Breast epithelium (tissue), 3 donors: ENCODE measurements around the gene TMEM171.

Experiments used
- CTCF ChIP-seq, 3 donors: fragments of 450-650 bp; IDR thresholded peaks; one replicate each; pipeline ENCODE4 v1.5.1; 2016 to 2017; ENCODE audit warnings: antibody characterized with exemption in 3 of 3, mild to moderate bottlenecking in 3 of 3, moderate library complexity in 3 of 3
- POLR2A ChIP-seq: fragments of 450-650 bp; IDR thresholded peaks from one replicate; pipeline ENCODE4 v1.6.1; 2016; ENCODE audit warnings: antibody characterized with exemption, mild to moderate bottlenecking, moderate library complexity

GRCh38 chr5:73172951-73173350 lies 52.6 kb downstream of the TMEM171 start, which contains the start of gene TMEM174:
- TF ChIP-seq CTCF (IDR thresholded peaks at IDR 0.05) (no peak), POLR2A (no peak)
